IgD-negative memory B cell (primary cell): ENCODE measurements around the gene USP34. TPM values are rescaled to one million over a fixed set of nuclear protein-coding genes. Genes with fewer than 3 reads are reported as not detected.

Experiments used
- H3K27ac Mint-ChIP-seq, 3 donors: one replicate each; pipeline ENCODE4 v1.8.0; 2020 to 2022; ENCODE audit warnings: mild to moderate bottlenecking in 3 of 3, mixed read lengths in 3 of 3, moderate library complexity in 1 of 3
- H3K27me3 Mint-ChIP-seq: one replicate; pipeline ENCODE4 v1.8.0; 2021; ENCODE audit warnings: mixed read lengths
- H3K36me3 Mint-ChIP-seq: one replicate; pipeline ENCODE4 v1.8.0; 2020; ENCODE audit warnings: mild to moderate bottlenecking, mixed read lengths
- H3K4me1 Mint-ChIP-seq, 3 donors: one replicate each; pipeline ENCODE4 v1.8.0; 2020 to 2022; ENCODE audit warnings: mixed read lengths in 3 of 3, mild to moderate bottlenecking in 1 of 3
- H3K4me3 Mint-ChIP-seq, 4 donors: one replicate each; pipeline ENCODE4 v1.8.0; 2020 to 2022; ENCODE audit warnings: mild to moderate bottlenecking in 4 of 4, mixed read lengths in 4 of 4, moderate library complexity in 3 of 4
- H3K9me3 Mint-ChIP-seq, 3 donors: one replicate each; pipeline ENCODE4 v1.8.0; 2020 to 2021; ENCODE audit warnings: mixed read lengths in 3 of 3, mild to moderate bottlenecking in 1 of 3
- polyA plus RNA-seq: library from polyadenylated mRNA; unstranded; fragments of 300-500 nt; fragmentation: Illumina TruSeq; gene quantifications from one replicate; pipeline ENCODE4 v1.2.3, GENCODE V29; 2021

Gene USP34
- polyA plus RNA-seq, 1 donor from 2014 or later: 21.5 TPM

- H3K9me3 Mint-ChIP-seq: no peaks in the 10 kb centered on the region
- no peaks in the 10 kb centered on the region for H3K27me3 Mint-ChIP-seq
- no peaks in the 10 kb centered on the region for H3K36me3 Mint-ChIP-seq
- peak overlapping the region; percentile 53 to 92 (median 68) for H3K4me3 Mint-ChIP-seq
- H3K4me1 Mint-ChIP-seq: peaks cover 45 to 62% (median 56%) of the 10 kb centered on the region in 3 donors
- H3K27ac Mint-ChIP-seq: peak overlapping the region; percentile 95 to 99 (median 99)
These were observed 45.2 kb downstream of the USP34 start for GRCh38 chr2:61425605-61426155.

GRCh38 chr2:61423714-61424113, 47.2 kb downstream of the USP34 start:
- no peaks in the 10 kb centered on the region for H3K36me3 Mint-ChIP-seq
- peaks cover 52 to 71% (median 66%) of the 10 kb centered on the region in 3 donors for H3K4me1 Mint-ChIP-seq
- no peaks in the 10 kb centered on the region for H3K27me3 Mint-ChIP-seq
- peak overlapping the region in 1 of 4 donors; percentile 61 for H3K4me3 Mint-ChIP-seq
- H3K27ac Mint-ChIP-seq: peak overlapping the region; percentile 93 to 99 (median 95)
- no peaks in the 10 kb centered on the region for H3K9me3 Mint-ChIP-seq

- no peaks in the 10 kb centered on the region for H3K27me3 Mint-ChIP-seq
- peak overlapping the region in 3 of 4 donors; percentile 31 to 75 (median 55) for H3K4me3 Mint-ChIP-seq
- no peaks in the 10 kb centered on the region for H3K9me3 Mint-ChIP-seq
- peaks cover 54 to 64% (median 64%) of the 10 kb centered on the region in 3 donors for H3K4me1 Mint-ChIP-seq
- no peaks in the 10 kb centered on the region for H3K36me3 Mint-ChIP-seq
- peak overlapping the region; percentile 64 to 92 (median 89) for H3K27ac Mint-ChIP-seq
These were observed 49.3 kb downstream of the USP34 start for GRCh38 chr2:61421611-61422010.

GRCh38 chr2:61420991-61421544, 49.8 kb downstream of the USP34 start:
- peak overlapping the region in 3 of 4 donors; percentile 75 to 85 (median 85) for H3K4me3 Mint-ChIP-seq
- H3K9me3 Mint-ChIP-seq: no peaks in the 10 kb centered on the region
- no peaks in the 10 kb centered on the region for H3K36me3 Mint-ChIP-seq
- H3K4me1 Mint-ChIP-seq: peaks cover 50 to 59% (median 58%) of the 10 kb centered on the region in 3 donors
- H3K27me3 Mint-ChIP-seq: no peaks in the 10 kb centered on the region
- H3K27ac Mint-ChIP-seq: peak overlapping the region; percentile 64 to 92 (median 83)

- Mint-ChIP-seq H3K4me1 (peaks cover 43 to 47% (median 45%) of the 10 kb centered on the region in 3 donors), H3K4me3 (peak overlapping the region in 1 of 4 donors; percentile 54), H3K27ac (no peak overlapping the region), H3K27me3 (no peaks in the 10 kb centered on the region), H3K9me3 (no peaks in the 10 kb centered on the region), H3K36me3 (no peaks in the 10 kb centered on the region)
These were observed 51.3 kb downstream of the USP34 start for GRCh38 chr2:61419570-61419969.

GRCh38 chr2:61419129-61419528, 51.8 kb downstream of the USP34 start:
- peaks cover 41 to 46% (median 42%) of the 10 kb centered on the region in 3 donors for H3K4me1 Mint-ChIP-seq
- H3K4me3 Mint-ChIP-seq: peak overlapping the region in 2 of 4 donors; percentile 24 to 54
- peaks cover 2% of the 10 kb centered on the region for H3K36me3 Mint-ChIP-seq
- no peaks in the 10 kb centered on the region for H3K27me3 Mint-ChIP-seq
- H3K9me3 Mint-ChIP-seq: no peaks in the 10 kb centered on the region
- no peak overlapping the region for H3K27ac Mint-ChIP-seq

GRCh38 chr2:61416871-61417645, 53.8 kb downstream of the USP34 start:
- Mint-ChIP-seq H3K36me3 (peaks cover 2% of the 10 kb centered on the region), H3K27me3 (no peaks in the 10 kb centered on the region), H3K9me3 (no peaks in the 10 kb centered on the region), H3K27ac (no peak overlapping the region), H3K4me1 (peaks cover 33% of the 10 kb centered on the region in 3 donors), H3K4me3 (no peak overlapping the region)

- Mint-ChIP-seq H3K4me1 (peaks cover 20 to 25% (median 21%) of the 10 kb centered on the region in 3 donors), H3K4me3 (no peak overlapping the region), H3K9me3 (no peaks in the 10 kb centered on the region), H3K27ac (peak overlapping the region in 1 of 3 donors; percentile 46), H3K36me3 (peaks cover 2% of the 10 kb centered on the region), H3K27me3 (no peaks in the 10 kb centered on the region)
These were observed 55.6 kb downstream of the USP34 start for GRCh38 chr2:61415265-61415664.

- Mint-ChIP-seq H3K27me3 (no peaks in the 10 kb centered on the region), H3K9me3 (no peaks in the 10 kb centered on the region), H3K4me3 (no peak overlapping the region), H3K27ac (peak overlapping the region in 1 of 3 donors; percentile 6), H3K36me3 (peaks cover 2% of the 10 kb centered on the region), H3K4me1 (peaks cover 18 to 25% (median 20%) of the 10 kb centered on the region in 3 donors)
These were observed 56.2 kb downstream of the USP34 start for GRCh38 chr2:61414674-61415073.

GRCh38 chr2:61411109-61411508, 59.8 kb downstream of the USP34 start:
- no peak overlapping the region for H3K4me3 Mint-ChIP-seq
- no peaks in the 10 kb centered on the region for H3K27me3 Mint-ChIP-seq
- H3K27ac Mint-ChIP-seq: no peak overlapping the region
- no peaks in the 10 kb centered on the region for H3K9me3 Mint-ChIP-seq
- H3K4me1 Mint-ChIP-seq: peaks cover 7 to 20% (median 12%) of the 10 kb centered on the region in 3 donors
- peaks cover 2% of the 10 kb centered on the region for H3K36me3 Mint-ChIP-seq

- Mint-ChIP-seq H3K27me3 (no peaks in the 10 kb centered on the region), H3K4me3 (no peak overlapping the region), H3K9me3 (no peaks in the 10 kb centered on the region), H3K36me3 (peaks cover 2% of the 10 kb centered on the region), H3K27ac (no peak overlapping the region), H3K4me1 (peaks cover 11 to 17% (median 14%) of the 10 kb centered on the region in 3 donors)
These were observed 60.7 kb downstream of the USP34 start for GRCh38 chr2:61410185-61410584.

- peak overlapping the region in 1 of 3 donors; percentile 44 for H3K27ac Mint-ChIP-seq
- H3K9me3 Mint-ChIP-seq: no peaks in the 10 kb centered on the region
- no peaks in the 10 kb centered on the region for H3K36me3 Mint-ChIP-seq
- no peak overlapping the region for H3K4me3 Mint-ChIP-seq
- no peaks in the 10 kb centered on the region for H3K27me3 Mint-ChIP-seq
- H3K4me1 Mint-ChIP-seq: peaks cover 6 to 14% (median 9%) of the 10 kb centered on the region in 3 donors
These were observed 65.1 kb downstream of the USP34 start for GRCh38 chr2:61405813-61406212.

- Mint-ChIP-seq H3K36me3 (peaks cover 1% of the 10 kb centered on the region), H3K4me3 (no peak overlapping the region), H3K27ac (peak overlapping the region in 1 of 3 donors; percentile 65), H3K9me3 (no peaks in the 10 kb centered on the region), H3K27me3 (no peaks in the 10 kb centered on the region), H3K4me1 (peaks cover 5 to 14% (median 6%) of the 10 kb centered on the region in 3 donors)
These were observed 66.4 kb downstream of the USP34 start for GRCh38 chr2:61404438-61404837.

- H3K9me3 Mint-ChIP-seq: no peaks in the 10 kb centered on the region
- peaks cover 1% of the 10 kb centered on the region for H3K36me3 Mint-ChIP-seq
- H3K4me3 Mint-ChIP-seq: no peak overlapping the region
- no peaks in the 10 kb centered on the region for H3K4me1 Mint-ChIP-seq
- H3K27me3 Mint-ChIP-seq: no peaks in the 10 kb centered on the region
- H3K27ac Mint-ChIP-seq: no peak overlapping the region
These were observed 72.5 kb downstream of the USP34 start for GRCh38 chr2:61398413-61398812.

- Mint-ChIP-seq H3K9me3 (no peaks in the 10 kb centered on the region), H3K27ac (peak overlapping the region in 2 of 3 donors; percentile 71 to 73), H3K27me3 (no peaks in the 10 kb centered on the region), H3K4me1 (no peaks in the 10 kb centered on the region), H3K4me3 (no peak overlapping the region), H3K36me3 (peaks cover 2% of the 10 kb centered on the region)
These were observed 74.9 kb downstream of the USP34 start for GRCh38 chr2:61396005-61396404.
